Left renal pelvis (tissue), 4 donors: Measurements from ENCODE around the gene CADM2. TPM values are rescaled to one million over a fixed set of nuclear protein-coding genes. Genes with fewer than 3 reads are reported as not detected.
"Not testable (repeated sequence)": the region's sequence is repeated elsewhere in the genome, so short reads cannot be mapped to it uniquely, and the experiment has no call there.

Source experiments
- DNase-seq, 4 donors: peaks; one replicate each; pipeline ENCODE4 v3.0.0-alpha.2; 2013; ENCODE audit warnings: low read depth in 4 of 4, low spot score in 3 of 4
- polyA plus RNA-seq, 4 donors: library from polyadenylated mRNA; unstranded; fragments of 120-200 nt; gene quantifications; one replicate each; pipeline ENCODE4 v1.2.1, GENCODE V29; 2013; ENCODE audit not compliant: insufficient read length in 4 of 4

The CADM2 gene
- polyA plus RNA-seq, 4 donors, result 0.27 to 6.4 (median 0.70) TPM

- no peak for DNase-seq
Measured at GRCh38 chr3:85864896-85865295, 906.1 kb downstream of the CADM2 start.

- DNase-seq, result no peak
Measured at GRCh38 chr3:85867072-85867471, 908.3 kb downstream of the CADM2 start.

- DNase-seq, result no peak
Measured at GRCh38 chr3:85875589-85875988, 916.8 kb downstream of the CADM2 start.

- no peak for DNase-seq
Measured at GRCh38 chr3:85877631-85878030, 918.8 kb downstream of the CADM2 start.

- no peak for DNase-seq
Measured at GRCh38 chr3:85881833-85882393, 923.1 kb downstream of the CADM2 start.

- DNase-seq, result no peak
Measured at GRCh38 chr3:85890043-85890555, 931.3 kb downstream of the CADM2 start.

- no peak for DNase-seq
Measured at GRCh38 chr3:85903434-85903833, 944.6 kb downstream of the CADM2 start.

- no peak for DNase-seq
Measured at GRCh38 chr3:85912980-85913379, 954.2 kb downstream of the CADM2 start.

- no peak for DNase-seq
Measured at GRCh38 chr3:85922374-85922773, 963.6 kb downstream of the CADM2 start.

- DNase-seq, result no peak
Measured at GRCh38 chr3:85930718-85931117, 971.9 kb downstream of the CADM2 start.

- no peak for DNase-seq
Measured at GRCh38 chr3:85933326-85933725, 974.5 kb downstream of the CADM2 start.

- DNase-seq, result no peak
Measured at GRCh38 chr3:85935171-85935570, 976.4 kb downstream of the CADM2 start.

- no peak for DNase-seq
Measured at GRCh38 chr3:85939074-85939482, 980.3 kb downstream of the CADM2 start.

GRCh38 chr3:85950435-85950834 lies 991.6 kb downstream of the CADM2 start:
- no peak for DNase-seq

GRCh38 chr3:85960793-85961192 lies 1002.0 kb downstream of the CADM2 start:
- no peak for DNase-seq

GRCh38 chr3:85977615-85978338 lies 1019.0 kb downstream of the CADM2 start:
- DNase-seq, result no peak

- DNase-seq, result no peak
Measured at GRCh38 chr3:85979034-85979433, 1020.2 kb downstream of the CADM2 start.

- not testable (repeated sequence) for DNase-seq
Measured at GRCh38 chr3:85989581-85989980, 1030.8 kb downstream of the CADM2 start.

- no peak for DNase-seq
Measured at GRCh38 chr3:86029590-86029989, 1070.8 kb downstream of the CADM2 start.

- DNase-seq, result no peak
Measured at GRCh38 chr3:86037916-86038315, 1079.1 kb downstream of the CADM2 start.

- DNase-seq, result no peak
Measured at GRCh38 chr3:86046436-86047136, 1087.8 kb downstream of the CADM2 start.

- peak; percentile 12 to 33 (median 23) for DNase-seq
Measured at GRCh38 chr3:86047161-86047560, 1088.4 kb downstream of the CADM2 start.
